Lower leg skin (tissue), 3 donors: Measurements from ENCODE around the gene DKC1.

Experiments used
- POLR2A ChIP-seq, 2 donors: fragments of 450-650 bp; IDR thresholded peaks; one replicate each; pipeline ENCODE4 v1.6.1; 2016 to 2017; ENCODE audit warnings: antibody characterized with exemption in 2 of 2, mild to moderate bottlenecking in 1 of 2, moderate library complexity in 1 of 2
- TF ChIP-seq, protein P1 (sequence below), 3 donors: fragments of 450-650 bp; IDR thresholded peaks; one replicate each; pipeline ENCODE4 v1.5.1; 2016; ENCODE audit warnings: antibody characterized with exemption in 3 of 3, mild to moderate bottlenecking in 3 of 3, moderate library complexity in 2 of 3

DNA sequence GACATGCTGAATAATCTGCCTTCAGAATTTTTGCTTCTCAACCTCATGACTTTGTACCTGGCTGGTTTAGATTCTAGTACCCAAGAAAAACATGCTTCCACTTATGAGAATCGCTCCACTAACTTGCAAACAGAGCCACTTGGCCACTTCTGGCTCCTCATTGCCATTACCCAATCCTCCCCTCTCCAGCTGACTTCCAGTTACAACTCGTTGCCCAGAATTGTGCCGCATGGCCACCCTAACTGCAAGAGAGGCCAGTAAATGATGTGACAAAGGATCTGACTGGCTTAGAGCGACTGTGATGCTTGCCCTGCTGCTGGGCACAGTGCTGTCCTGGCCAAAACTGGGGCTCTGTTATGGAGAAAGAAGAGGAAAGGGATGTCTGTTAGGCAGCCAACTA lies 4.0 kb upstream of the DKC1 start:
- TF ChIP-seq, protein P1, sequence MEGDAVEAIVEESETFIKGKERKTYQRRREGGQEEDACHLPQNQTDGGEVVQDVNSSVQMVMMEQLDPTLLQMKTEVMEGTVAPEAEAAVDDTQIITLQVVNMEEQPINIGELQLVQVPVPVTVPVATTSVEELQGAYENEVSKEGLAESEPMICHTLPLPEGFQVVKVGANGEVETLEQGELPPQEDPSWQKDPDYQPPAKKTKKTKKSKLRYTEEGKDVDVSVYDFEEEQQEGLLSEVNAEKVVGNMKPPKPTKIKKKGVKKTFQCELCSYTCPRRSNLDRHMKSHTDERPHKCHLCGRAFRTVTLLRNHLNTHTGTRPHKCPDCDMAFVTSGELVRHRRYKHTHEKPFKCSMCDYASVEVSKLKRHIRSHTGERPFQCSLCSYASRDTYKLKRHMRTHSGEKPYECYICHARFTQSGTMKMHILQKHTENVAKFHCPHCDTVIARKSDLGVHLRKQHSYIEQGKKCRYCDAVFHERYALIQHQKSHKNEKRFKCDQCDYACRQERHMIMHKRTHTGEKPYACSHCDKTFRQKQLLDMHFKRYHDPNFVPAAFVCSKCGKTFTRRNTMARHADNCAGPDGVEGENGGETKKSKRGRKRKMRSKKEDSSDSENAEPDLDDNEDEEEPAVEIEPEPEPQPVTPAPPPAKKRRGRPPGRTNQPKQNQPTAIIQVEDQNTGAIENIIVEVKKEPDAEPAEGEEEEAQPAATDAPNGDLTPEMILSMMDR (IDR thresholded peaks at IDR 0.05) = no peak
- TF ChIP-seq POLR2A (IDR thresholded peaks at IDR 0.05) = no peak
